ENCODE results near the gene ZNF276.
"Not testable (repeated sequence)": the region's sequence is repeated elsewhere in the genome, so short reads cannot be mapped to it uniquely, and the experiment has no call there.

ZNF276 gene

DNA sequence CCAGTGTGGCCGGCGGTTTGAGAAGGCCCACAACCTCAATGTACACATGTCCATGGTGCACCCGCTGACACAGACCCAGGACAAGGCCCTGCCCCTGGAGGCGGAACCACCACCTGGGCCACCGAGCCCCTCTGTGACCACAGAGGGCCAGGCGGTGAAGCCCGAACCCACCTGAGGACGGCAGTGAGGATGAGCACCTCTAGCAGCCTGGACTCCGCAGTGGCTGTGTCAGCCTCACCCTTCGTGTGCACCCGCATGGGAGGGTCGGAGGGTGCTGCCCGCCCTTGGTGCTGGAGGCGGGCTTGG, 16.7 kb downstream of the ZNF276 start:
- DNase-seq = no peak

DNA sequence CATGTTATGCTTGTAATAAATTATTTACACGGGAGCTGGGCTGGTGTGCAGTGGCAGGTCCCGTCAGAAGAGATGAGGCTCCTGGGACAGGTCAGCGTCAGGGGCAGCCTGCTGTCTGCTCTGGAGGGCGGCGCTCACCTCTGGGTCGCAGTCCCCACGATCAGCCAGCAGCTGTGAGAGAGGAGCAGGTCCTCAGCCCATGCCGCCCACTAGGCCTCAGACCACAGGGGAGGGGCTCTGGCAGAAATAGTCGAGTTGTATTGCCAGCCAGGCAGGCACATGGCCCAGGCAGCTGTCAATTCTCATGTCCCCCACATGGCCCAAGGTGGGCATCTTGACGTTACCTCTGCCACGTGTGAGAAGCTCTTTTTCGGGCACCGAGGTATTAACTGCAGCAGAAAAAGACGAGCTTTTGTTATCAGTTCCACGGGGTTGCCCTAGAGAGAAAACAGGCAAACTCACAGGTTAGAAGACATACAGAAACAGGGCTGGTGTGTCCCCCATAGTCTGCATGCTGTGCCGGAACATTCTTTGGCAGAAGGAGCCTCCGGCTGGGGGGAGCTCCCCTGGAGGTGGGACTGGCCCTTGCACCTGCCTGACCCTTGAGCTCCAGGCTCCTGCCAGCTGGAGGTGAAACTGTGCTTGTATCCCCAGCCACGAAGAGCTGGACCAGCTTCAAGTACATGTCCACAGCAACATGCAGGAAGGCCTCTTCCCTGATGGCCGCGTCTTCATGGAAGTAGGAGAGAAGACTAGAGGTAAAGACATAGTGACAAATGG, 17.4 kb downstream of the ZNF276 start:
- DNase-seq = no peak

DNA sequence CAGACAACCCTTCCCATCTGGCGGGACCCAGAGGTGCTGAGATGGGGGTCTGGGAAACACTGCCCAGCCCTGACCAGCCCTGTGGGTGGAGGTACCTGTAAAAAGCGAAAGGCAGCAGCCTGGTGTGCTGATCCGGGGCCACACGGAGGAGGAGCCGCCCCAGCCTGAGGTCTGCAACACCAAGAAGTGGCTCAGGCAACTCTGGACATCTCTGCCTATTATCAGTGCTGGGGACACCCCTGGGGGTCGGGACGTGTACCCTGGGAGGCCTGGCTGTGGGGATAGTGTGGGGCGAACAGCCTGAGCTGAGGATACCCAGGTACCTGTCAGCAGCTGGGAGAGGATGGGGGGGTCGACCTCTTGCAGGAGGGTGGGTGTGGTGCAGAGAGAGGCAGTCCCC, 18.0 kb downstream of the ZNF276 start:
- no peak for DNase-seq

DNA sequence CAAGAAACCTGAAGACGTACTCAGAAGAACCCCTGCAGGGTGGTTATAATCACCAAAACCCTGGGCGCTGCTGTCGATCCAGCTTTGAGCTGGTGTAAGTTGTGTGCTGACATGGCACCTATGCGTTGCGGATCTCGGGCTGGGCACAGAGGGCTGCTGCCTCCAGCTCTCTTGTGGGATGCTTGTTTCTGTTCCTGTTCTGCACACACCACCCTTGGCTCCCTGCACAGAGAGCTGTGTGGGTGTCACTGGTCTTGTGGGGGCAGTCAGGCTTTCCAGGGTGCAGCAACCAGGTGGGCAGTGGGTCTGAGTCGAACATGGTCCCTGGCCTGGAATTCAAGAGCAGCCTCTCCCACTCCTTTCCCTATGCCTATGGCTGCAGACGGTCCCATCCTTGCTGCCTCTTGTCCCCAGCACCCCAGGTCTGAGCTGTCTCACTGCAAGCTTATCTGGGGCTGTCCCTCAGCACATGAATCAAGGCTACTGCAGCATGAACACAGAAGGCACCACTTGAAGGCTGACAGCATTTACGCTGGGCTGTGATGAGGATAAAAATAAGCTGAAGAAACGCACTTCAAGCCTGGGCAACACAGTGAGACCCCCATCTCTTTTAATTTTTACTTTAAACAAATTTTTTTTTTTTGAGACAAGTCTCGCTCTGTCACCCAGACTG, 20.1 kb downstream of the ZNF276 start:
- DNase-seq = no peak

DNA sequence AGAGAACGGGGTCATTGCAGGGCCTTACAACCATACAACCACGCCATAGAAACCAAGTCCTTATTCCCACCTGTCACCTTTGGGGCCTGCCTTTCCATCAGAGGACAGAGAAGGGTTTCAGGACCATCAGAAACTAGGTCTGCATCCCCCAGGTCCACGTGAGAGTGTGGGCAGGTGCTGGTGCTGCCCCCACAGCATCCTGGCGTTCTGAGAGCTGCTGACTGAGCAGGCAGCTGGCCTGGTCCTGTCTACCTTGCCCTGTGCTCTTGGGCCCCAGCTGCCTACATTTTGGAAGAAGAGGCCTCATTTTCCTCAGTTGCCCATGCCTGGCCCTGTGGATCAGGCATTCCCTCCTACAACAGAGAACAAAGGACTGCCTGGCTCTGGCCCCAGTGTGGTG, 21.6 kb downstream of the ZNF276 start:
- no peak for DNase-seq

DNA sequence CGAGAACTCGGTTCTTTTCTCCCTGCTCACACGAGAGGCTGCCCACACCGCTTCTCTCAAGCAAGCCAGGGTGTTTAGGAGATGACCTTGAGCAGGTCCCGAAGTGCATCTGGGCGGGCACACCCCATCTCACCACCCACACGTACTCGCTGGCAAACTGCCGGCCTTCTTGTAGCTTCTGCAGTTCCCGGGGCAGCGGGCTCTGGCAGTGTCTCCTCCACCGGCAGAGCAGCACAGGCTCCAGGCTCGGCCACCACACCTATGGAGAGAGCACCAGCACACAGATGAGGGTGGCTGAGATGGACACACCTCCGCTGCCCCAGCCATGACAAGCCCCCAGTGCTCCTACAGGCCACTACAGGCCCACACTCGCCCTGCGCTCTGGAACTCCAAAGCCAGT, 23.5 kb downstream of the ZNF276 start:
- DNase-seq = no peak

DNA sequence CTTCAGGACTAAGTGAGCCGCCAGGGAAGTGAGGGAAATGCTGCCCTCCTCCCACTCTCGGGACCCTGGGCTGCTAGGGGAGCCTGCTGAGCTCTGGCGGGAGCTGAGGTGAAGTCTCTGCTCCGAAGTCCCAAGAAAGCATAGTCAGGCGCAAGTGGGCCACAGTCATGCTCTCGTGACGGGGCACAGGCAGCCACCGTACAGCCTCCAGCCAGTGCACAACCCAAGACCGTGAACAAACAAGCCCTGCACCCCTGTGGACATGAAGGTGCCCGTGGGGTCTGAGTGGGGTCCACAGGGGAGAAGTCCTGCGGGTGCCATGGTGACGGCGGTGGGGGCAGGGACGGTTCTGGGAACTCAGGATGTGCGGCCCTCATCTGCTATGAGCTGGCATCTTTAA, 24.7 kb downstream of the ZNF276 start:
- DNase-seq = no peak

DNA sequence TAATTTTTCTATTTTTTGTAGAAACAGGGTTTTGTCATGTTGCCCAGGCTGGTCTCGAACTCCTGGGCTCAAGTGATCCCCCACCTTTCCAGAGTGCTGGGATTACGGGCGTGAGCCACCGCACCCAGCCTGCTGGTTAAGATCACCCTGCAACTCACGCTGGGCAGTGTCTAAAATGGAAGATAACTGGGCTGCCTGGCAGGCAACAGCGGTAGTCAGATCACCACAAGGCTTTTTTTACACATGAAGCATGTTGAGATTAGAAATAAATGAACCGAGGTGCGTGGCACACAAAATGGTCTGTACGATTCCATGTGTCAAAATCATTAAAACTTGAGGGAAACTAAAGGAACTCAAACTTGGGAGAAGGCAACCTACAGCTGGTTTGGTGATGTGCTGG, 26.7 kb downstream of the ZNF276 start:
- DNase-seq = no peak

DNA sequence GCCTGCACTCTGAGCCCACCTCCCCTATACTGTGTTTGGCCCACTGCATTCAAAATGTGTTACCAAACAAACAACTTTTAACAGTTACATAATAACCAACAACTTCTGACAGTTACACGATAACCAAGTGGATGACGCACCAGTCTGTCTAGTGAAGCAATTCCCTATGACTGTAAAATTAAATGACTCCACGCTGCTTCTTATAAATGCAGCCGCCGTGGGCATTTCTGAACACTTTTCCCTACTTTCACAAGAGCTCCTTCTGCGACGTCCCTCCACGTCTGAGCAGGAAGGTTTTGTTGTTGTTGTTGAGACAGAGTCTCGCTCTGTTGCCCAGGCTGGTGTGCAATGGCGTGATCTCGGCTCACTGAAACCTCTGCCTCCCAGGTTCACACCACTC, 27.6 kb downstream of the ZNF276 start:
- DNase-seq = no peak

DNA sequence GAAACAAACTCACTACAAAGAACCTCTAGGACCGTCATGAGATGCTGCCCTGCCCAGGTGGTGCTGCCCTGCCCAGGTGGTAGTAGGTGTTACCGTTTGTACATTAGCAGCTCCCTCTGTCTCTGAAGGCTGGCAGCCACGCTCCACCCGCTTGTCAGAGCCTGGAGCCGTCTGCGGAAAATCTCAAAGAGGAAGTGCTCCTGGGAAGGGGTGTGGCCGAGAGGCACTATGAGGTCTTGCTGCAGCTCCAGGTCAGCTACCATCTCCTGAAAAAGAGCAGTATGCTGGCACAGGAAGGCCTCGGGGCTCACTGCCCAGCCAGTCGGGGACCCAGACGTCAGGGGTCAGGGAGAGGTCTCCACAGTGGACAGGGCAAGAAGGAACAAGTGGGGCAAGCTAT, 28.3 kb downstream of the ZNF276 start:
- DNase-seq = no peak

DNA sequence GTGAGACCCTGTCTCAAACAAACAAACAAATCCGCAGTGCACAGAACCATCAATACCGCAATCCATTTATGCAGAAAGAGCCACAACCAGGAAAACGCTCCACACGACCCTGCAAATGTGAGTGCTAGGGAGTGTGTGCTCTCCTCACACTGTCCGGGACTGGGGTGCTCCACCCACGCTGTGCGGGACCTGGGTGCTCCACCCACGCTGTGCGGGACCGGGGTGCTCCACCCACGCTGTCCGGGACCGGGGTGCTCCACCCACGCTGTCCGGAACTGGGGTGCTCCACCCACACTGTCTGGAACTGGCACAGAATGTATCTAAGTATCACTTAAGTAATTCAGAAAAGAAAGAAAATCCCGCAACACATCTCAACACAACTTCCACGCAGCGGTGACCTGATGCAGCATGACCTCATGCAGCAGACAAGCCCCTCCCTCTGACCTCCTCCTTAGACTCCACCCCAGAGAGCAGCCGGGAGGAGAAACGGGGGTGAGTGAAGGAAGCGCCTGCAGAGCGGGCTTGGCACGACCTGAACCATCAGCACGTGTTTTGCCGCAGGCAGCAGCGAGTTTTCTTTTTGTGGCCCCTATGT, 38.5 kb downstream of the ZNF276 start:
- DNase-seq = no peak

DNA sequence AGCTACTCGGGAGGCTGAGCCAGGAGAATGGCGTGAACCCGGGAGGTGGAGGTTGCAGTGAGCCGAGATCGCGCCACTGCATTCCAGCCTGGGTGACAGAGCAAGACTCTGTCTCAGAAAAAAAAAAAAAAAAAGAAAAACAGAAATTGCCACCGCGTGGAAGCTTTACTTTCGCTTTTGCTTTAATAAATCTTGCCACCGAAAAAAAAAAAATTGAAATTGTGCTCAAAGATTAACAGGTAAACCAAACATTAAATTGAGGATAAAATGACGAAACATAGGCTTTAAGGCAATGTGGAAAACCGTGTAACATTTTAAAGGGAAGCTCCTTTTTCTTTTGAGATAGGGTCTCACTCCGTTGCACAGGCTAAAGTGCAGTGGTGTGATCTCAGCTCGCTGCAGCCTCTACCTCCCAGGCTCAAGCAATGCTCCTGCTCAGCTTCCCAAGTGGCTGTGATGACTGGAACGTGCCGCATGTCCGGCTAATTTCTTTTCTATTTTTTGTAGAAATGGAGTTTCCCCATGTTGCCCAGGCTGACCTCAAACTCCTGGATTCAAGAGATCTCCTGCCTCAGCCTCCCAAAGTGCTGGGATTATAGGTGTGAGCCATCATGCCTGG, 40.1 kb downstream of the ZNF276 start:
- no peak for DNase-seq

DNA sequence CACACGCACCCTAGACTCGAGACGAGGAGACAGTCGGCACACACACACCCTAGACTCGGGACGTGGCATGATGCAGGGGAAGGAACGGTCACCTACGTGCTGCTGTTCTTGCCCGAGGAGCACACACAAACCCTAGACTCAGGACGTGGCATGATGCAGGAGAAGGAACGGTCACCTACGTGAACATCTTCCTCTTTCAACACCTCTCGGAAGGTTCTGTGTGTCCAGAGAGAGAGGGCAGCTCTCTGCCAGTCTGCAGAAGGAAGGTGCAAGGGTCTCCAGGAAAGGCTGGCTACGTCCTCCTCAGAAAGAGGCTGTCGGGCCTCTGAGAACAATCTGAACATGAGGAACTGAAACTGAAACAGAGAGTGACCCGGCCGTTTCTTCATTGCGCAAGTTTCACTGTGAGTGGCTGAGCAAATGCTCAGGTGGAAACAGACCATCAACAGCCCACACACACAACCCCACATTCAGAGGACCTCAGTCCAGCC, 43.4 kb downstream of the ZNF276 start:
- no peak for DNase-seq

DNA sequence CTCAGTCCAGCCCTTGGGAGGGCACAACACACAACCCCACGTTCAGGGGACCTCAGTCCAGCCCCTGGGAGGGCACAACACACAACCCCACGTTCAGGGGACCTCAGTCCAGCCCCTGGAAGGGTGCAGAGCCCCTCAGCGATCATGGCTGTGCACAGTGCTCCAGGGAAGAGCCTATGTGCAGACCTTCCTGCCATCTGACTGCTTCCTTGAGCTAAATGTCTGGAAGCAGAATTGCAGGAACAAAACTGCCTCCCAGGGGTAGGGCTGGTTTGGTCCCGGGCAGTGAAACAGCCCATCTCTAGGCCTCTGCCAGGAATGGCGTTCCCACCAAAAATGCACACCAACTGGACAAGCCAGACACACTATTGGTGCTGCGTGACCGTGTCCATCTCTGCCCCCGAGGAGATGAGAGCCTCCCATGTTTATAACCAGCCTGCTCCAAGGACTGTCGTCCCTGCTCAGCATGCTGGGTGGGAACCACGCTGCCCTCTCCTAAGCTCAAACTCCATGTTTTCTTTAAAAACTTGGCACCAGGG, 44.0 kb downstream of the ZNF276 start:
- DNase-seq = no peak

DNA sequence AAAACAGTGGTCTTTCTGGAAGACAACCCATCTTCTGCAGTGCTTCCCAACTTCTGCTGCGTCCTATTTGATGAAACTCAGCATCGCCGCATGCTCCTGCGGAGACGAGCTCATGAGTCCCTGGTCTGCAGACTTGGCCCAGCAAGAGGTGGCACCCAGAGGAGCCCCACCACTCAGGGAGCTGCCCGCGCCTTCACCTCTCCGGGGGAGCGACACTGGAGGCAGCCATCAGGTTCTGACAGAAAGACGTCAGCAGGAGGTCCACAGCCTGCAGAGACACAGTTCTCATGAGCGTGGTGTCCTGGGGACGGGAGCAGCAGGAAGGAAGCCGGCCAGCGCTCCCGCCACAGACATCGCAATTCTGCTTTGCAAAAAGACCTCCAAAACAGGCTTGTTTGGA, 49.0 kb downstream of the ZNF276 start:
- no peak for DNase-seq

DNA sequence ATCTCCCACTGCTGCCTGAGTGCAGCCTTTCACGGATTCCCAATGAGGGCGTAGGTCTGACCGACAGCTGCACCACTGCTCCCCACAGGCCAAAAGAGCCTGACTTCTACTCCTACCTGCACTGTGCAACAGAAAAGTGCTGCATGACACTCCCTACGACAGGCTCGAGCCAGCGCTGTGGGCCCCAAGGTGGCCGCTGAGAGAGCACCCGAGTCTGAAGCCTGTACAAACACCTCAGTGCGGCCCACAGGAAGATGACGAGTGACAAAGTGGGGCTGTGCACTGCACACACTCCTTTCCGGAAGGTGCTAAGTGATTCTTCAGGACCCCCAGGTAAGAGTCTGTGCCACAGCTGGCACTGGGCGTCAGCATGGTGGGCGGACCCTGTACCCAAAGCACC, 53.9 kb downstream of the ZNF276 start:
- DNase-seq = no peak

DNA sequence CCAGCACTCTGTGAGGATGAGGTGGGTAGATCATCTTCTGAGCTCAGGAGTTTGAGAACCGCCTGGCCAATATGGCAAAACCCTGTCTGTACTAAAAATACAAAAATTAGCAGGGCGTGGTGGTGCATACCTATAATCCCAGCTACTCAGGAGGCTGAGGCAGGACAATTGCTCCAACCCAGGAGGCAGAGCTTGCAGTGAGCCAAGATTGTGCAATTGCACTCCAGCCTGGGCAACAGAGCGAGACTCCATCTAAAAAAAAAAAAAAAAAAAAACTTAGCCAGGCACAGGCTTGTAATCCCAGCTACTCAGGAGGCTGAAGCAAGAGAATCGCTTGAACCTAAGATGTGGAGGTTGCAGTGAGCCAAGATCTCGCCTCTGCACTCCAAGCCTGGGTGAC, 56.9 kb downstream of the ZNF276 start:
- not testable (repeated sequence) for DNase-seq

DNA sequence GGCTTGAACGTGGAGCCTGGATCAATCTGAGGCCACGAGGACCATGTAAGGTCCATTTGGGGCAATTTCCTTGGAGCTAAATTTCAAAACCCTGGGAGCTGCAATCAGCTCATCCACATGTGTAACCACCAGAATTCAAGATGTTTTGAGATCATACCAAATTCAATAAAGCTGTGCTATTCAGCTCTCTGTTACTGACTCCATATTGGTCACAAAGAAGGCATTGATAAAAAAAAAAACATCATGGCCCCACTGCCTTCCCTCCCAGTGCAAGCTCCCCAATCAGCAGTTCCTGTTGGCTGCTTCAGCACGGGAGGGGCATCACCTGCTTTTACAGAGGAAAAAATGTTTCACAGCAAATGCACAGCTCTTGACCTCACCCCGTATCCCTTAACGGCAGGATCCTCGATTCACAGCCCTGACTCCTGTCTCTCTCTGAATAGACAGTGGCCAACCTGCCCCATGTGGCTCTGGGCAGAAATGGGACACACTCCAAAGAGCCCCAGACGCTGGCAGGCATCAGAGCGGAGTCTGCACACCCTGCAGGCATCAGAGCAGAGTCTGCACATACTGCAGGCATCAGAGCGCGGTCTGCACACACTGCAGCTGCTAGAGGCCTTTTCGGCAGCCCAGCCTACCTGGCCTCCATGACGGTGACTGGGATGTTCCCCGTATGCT, 58.0 kb downstream of the ZNF276 start:
- DNase-seq = no peak

DNA sequence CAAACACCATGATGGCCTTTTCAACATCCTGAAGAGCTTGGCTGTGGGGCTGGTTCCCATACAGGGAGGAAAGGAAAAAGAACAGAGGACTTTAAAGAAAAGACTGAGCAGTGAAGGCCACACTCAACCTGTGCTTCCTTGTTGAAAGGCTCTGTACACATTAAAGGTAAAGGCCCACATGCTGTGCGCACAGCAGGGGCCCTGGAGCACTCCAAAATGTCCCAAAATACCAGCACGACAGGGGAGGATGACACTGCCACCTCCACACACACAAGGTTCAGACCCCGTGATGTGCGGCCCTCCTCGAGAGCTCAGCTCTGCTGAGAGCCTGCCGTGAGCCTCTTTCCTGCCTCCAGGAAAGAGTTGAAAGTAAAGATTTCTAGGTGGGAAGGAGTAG, 58.6 kb downstream of the ZNF276 start:
- DNase-seq = no peak

DNA sequence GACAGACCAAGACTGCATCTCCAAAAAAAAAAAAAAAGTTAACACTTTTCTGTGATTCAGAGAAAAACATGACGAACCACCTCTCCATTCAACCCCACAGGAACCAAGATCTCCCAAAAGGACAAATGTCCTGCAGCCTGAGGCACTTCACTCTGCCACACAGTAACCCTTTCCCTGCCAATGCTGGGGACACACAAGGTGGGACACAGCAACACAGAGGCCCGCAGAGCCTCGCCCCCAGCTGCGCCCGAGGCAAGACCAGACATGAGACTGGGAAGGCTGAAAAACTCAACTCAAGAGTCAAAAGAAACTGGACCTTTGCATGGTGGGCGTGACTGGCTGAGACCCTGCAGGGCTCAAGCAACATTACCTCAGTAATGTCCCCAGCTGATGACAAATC, 61.2 kb downstream of the ZNF276 start:
- DNase-seq = no peak

DNA sequence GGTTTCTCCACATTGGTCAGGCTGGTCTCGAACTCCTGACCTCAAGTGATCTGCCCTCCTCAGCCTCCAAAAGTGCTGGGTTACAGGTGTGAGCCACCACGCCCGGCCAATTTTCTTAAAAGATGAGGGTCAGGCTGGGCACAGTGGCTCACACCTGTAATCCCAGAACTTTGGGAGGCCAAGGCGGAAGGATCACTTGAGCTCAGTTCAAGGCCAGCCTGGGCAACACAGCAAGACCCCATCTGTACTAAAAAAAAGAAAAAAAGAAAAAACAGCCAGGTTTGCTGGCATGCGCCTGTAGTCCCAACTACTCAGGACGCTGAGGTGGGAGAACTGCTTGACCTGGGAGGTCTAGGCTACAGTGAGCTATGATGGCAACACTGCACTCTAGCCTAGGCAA, 62.6 kb downstream of the ZNF276 start:
- not testable (repeated sequence) for DNase-seq

DNA sequence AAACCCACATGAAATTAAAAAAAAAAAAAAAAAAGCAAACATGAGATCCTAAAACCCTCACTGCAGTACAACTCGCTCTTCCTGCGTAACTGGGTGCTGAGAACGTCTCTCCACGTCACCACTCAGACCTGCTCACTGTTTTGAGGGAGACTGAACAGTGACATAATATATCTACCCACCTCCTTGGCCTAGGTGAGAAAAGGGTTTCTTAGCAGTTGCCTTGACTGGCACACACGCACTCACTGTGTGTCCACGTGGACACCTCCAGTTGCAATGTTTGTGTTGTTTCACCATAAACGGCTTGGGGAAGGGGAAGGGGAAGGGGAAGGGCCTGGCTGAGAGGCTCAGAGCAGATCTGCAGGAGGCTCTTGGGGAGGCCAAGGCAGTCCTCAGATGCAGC, 63.1 kb downstream of the ZNF276 start:
- no peak for DNase-seq

DNA sequence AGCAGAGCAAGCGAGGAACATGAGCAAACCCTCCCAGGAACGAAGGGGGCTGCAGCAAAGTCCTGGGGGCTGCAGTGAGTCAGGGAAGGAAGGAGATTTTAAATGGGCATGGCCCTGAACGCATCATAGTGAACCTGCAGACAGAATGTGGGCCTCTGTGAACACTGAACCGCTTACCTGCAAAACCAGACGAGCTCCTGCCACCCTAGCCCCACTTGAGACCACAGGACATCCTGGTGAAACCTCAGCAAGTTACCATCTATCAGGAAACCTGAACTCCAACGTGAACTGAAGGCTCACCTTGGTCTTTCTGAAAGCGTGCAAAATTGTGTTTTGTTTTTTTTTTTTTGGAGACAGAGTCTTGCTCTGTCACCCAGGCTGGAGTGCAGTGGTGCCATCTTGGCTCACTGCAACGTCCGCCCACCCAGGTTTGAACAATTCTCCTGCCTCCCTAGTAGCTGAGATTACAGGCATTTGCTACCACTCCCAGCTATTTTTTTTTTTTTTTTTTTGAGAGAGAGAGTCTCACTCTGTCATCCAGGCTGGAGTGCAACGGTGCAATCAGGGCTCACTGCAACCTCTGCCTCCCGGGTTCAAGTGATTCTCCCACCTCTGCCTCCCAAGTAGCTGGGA, 64.3 kb downstream of the ZNF276 start:
- DNase-seq = no peak
